HG02763 (cell line): ENCODE data around the gene CREB3L2.
"Not testable (repeated sequence)": the region's sequence is repeated elsewhere in the genome, so short reads cannot be mapped to it uniquely, and the experiment has no call there.

Experiments
- ATAC-seq: cut with Tn5 transposase; IDR thresholded peaks from one replicate; pipeline ENCODE4 v1.9.1; 2021; ENCODE audit warnings: mild to moderate bottlenecking, moderate library complexity; ENCODE audit not compliant: unreplicated experiment

The CREB3L2 gene

GRCh38 chr7:137908106-137908505 lies 93.8 kb downstream of the CREB3L2 start:
- ATAC-seq = no peak

GRCh38 chr7:137906636-137907035 lies 95.2 kb downstream of the CREB3L2 start:
- ATAC-seq = not testable (repeated sequence)

- no peak for ATAC-seq
Measured at GRCh38 chr7:137904833-137905232, 97.1 kb downstream of the CREB3L2 start.

GRCh38 chr7:137903382-137904169 lies 98.3 kb downstream of the CREB3L2 start:
- ATAC-seq = peak; percentile 60

GRCh38 chr7:137900137-137900536 lies 101.7 kb downstream of the CREB3L2 start:
- ATAC-seq = no peak

- peak; percentile 66 for ATAC-seq
Measured at GRCh38 chr7:137898839-137899721, 102.8 kb downstream of the CREB3L2 start.

GRCh38 chr7:137895301-137896221 lies 106.3 kb downstream of the CREB3L2 start:
- ATAC-seq = peak; percentile 72

- ATAC-seq = no peak
Measured at GRCh38 chr7:137893143-137893742, 108.6 kb downstream of the CREB3L2 start.

- no peak for ATAC-seq
Measured at GRCh38 chr7:137891016-137891655, 110.8 kb downstream of the CREB3L2 start.

- ATAC-seq = no peak
Measured at GRCh38 chr7:137890449-137890921, 111.4 kb downstream of the CREB3L2 start.

- no peak for ATAC-seq
Measured at GRCh38 chr7:137888241-137888640, 113.6 kb downstream of the CREB3L2 start.

GRCh38 chr7:137886746-137887145 lies 115.1 kb downstream of the CREB3L2 start:
- ATAC-seq = no peak

- no peak for ATAC-seq
Measured at GRCh38 chr7:137886281-137886680, 115.6 kb downstream of the CREB3L2 start.

- ATAC-seq = no peak
Measured at GRCh38 chr7:137885678-137886077, 116.2 kb downstream of the CREB3L2 start.

GRCh38 chr7:137882806-137883205 lies 119.1 kb downstream of the CREB3L2 start:
- no peak for ATAC-seq

GRCh38 chr7:137882261-137882668 lies 119.6 kb downstream of the CREB3L2 start:
- ATAC-seq = peak; percentile 81

GRCh38 chr7:137881607-137882260 lies 120.2 kb downstream of the CREB3L2 start:
- ATAC-seq = peak; percentile 3

- ATAC-seq = no peak
Measured at GRCh38 chr7:137880432-137880831, 121.5 kb downstream of the CREB3L2 start.
